WTC11 (cell line): ENCODE results near the gene PLEKHA1. TPM values are rescaled to one million over a fixed set of nuclear protein-coding genes. Genes with fewer than 3 reads are reported as not detected.
A peak's percentile ranks its signal among the peaks of the same experiment; 100 is the strongest.

Experiments used
- ATAC-seq: fragments of 200-7000 bp; cut with Tn5 transposase; 2 replicates; pipeline ENCODE4 v1.10.0; 2021; ENCODE audit warnings: mild to moderate bottlenecking, moderate library complexity
- CTCF ChIA-PET: fragments of 300-600 bp; sonication (Branson Sonifier 250); formaldehyde crosslinking; loops from one replicate; lab custom pipeline; 2021; ENCODE audit warnings: antibody characterized with exemption; lab: Charles Lee
- POLR2A ChIA-PET: fragments of 350-600 bp; sonication (Branson Sonifier 250); formaldehyde crosslinking; loops from one replicate; lab custom pipeline; 2021; ENCODE audit warnings: antibody characterized with exemption; lab: Charles Lee
- DNase-seq: peaks from one replicate; pipeline ENCODE4 v3.0.0; 2021; ENCODE audit warnings: low spot score
- H3K27ac Mint-ChIP-seq: 2 replicates; pipeline ENCODE4 v1.8.0; 2021; ENCODE audit warnings: mixed read lengths
- H3K27me3 Mint-ChIP-seq: 2 replicates; pipeline ENCODE4 v1.8.0; 2021; ENCODE audit warnings: low read depth, mild to moderate bottlenecking, moderate library complexity, mixed read lengths
- H3K36me3 Mint-ChIP-seq: 2 replicates; pipeline ENCODE4 v1.8.0; 2021; ENCODE audit warnings: mixed read lengths
- H3K4me1 Mint-ChIP-seq: 2 replicates; pipeline ENCODE4 v1.8.0; 2022; ENCODE audit warnings: mixed read lengths
- H3K4me3 Mint-ChIP-seq: 2 replicates; pipeline ENCODE4 v1.8.0; 2021; ENCODE audit warnings: mild to moderate bottlenecking, moderate library complexity, mixed read lengths
- H3K9me3 Mint-ChIP-seq: 2 replicates; pipeline ENCODE4 v1.8.0; 2021; ENCODE audit warnings: mixed read lengths
- ATF2 ChIP-seq: sonication (generic); formaldehyde crosslinking; IDR thresholded peaks from 2 replicates; pipeline ENCODE4 v1.8.1; 2022; ENCODE audit warnings: low read depth, missing genetic modification reagents, borderline replicate concordance
- ELF4 ChIP-seq: sonication (generic); formaldehyde crosslinking; IDR thresholded peaks from 2 replicates; pipeline ENCODE4 v1.8.1; 2022; ENCODE audit warnings: low read depth, mild to moderate bottlenecking, moderate library complexity, missing genetic modification reagents
- EMX1 ChIP-seq: fragments of 250-450 bp; sonication (Bioruptor Pico); IDR thresholded peaks from 2 replicates; pipeline ENCODE4 v1.8.0; 2021; ENCODE audit warnings: mild to moderate bottlenecking
- FOXK1 ChIP-seq: sonication (generic); formaldehyde crosslinking; IDR thresholded peaks from 2 replicates; pipeline ENCODE4 v1.8.0; 2022; ENCODE audit warnings: mild to moderate bottlenecking, moderate library complexity, missing genetic modification reagents
- FOXP1 ChIP-seq: sonication (generic); formaldehyde crosslinking; IDR thresholded peaks from 2 replicates; pipeline ENCODE4 v1.8.0; 2022; ENCODE audit warnings: missing genetic modification reagents, mild to moderate bottlenecking, moderate library complexity, borderline replicate concordance
- GABPB1 ChIP-seq: sonication (generic); formaldehyde crosslinking; IDR thresholded peaks from 2 replicates; pipeline ENCODE4 v1.8.1; 2023; ENCODE audit warnings: mild to moderate bottlenecking, missing genetic modification reagents
- MXD4 ChIP-seq: fragments of 250-450 bp; sonication (Bioruptor Pico); IDR thresholded peaks from 2 replicates; pipeline ENCODE4 v1.8.0; 2021; ENCODE audit warnings: mild to moderate bottlenecking, moderate library complexity, borderline replicate concordance
- NR3C1 ChIP-seq: sonication (generic); formaldehyde crosslinking; conservative IDR thresholded peaks from 2 replicates; pipeline ENCODE4 v1.8.1; 2023; ENCODE audit warnings: low read depth, mild to moderate bottlenecking, missing genetic modification reagents
- RORB ChIP-seq: fragments of 250-450 bp; sonication (Bioruptor Pico); IDR thresholded peaks from 2 replicates; pipeline ENCODE4 v1.9.0; 2021; ENCODE audit warnings: mild to moderate bottlenecking
- SOX15 ChIP-seq: fragments of 250-450 bp; sonication (Bioruptor Pico); IDR thresholded peaks from 2 replicates; pipeline ENCODE4 v1.9.0; 2021; ENCODE audit warnings: mild to moderate bottlenecking
- SP1 ChIP-seq: sonication (generic); formaldehyde crosslinking; conservative IDR thresholded peaks from 2 replicates; pipeline ENCODE4 v1.8.1; 2022; ENCODE audit warnings: missing genetic modification reagents
- TP53 ChIP-seq: sonication (generic); formaldehyde crosslinking; IDR thresholded peaks from 2 replicates; pipeline ENCODE4 v1.8.1; 2023; ENCODE audit warnings: mild to moderate bottlenecking, missing genetic modification reagents
- USF2 ChIP-seq: sonication (generic); formaldehyde crosslinking; IDR thresholded peaks from 2 replicates; pipeline ENCODE4 v1.8.1; 2023; ENCODE audit warnings: mild to moderate bottlenecking, missing genetic modification reagents, moderate library complexity
- ZBTB21 ChIP-seq: sonication (generic); formaldehyde crosslinking; IDR thresholded peaks from 2 replicates; pipeline ENCODE4 v1.8.1; 2023; ENCODE audit warnings: mild to moderate bottlenecking, missing genetic modification reagents, borderline replicate concordance
- ZNF138 ChIP-seq: sonication (generic); formaldehyde crosslinking; conservative IDR thresholded peaks from 2 replicates; pipeline ENCODE4 v1.8.1; 2022; ENCODE audit warnings: mild to moderate bottlenecking, moderate library complexity, missing genetic modification reagents
- ZNF396 ChIP-seq: fragments of 250-450 bp; sonication (Bioruptor Pico); IDR thresholded peaks from 2 replicates; pipeline ENCODE4 v1.8.0; 2021; ENCODE audit warnings: mild to moderate bottlenecking, moderate library complexity, borderline replicate concordance
- total RNA-seq: library from RNA; stranded (reverse); gene quantifications from 3 replicates; pipeline ENCODE4 v1.2.3, GENCODE V29; 2021
- TF ChIP-seq, protein P1 (sequence below): fragments of 250-450 bp; sonication (Bioruptor Pico); conservative IDR thresholded peaks from 2 replicates; pipeline ENCODE4 v1.9.0; 2021; ENCODE audit warnings: mild to moderate bottlenecking

Gene PLEKHA1
- total RNA-seq, 1 experiment from 2014 or later = 34.6 TPM

GRCh38 chr10:122338609-122339441 is 35.7 kb upstream of the PLEKHA1 start:
- H3K4me3 Mint-ChIP-seq = no peak overlapping the region
- POLR2A ChIA-PET = no interaction called here
- no peaks in the 10 kb centered on the region for H3K36me3 Mint-ChIP-seq
- 0 out of 2 replicates have a peak, but pooled peaks cover 2% of the 10 kb centered on the region for H3K9me3 Mint-ChIP-seq
- peaks cover 42% of the 10 kb centered on the region for H3K4me1 Mint-ChIP-seq
- H3K27ac Mint-ChIP-seq = no peak overlapping the region
- H3K27me3 Mint-ChIP-seq = no peaks in the 10 kb centered on the region; the same call in 1 of the 2 replicates
- no peak for DNase-seq
- no peak for ATAC-seq
- CTCF ChIA-PET = interaction anchor here (0.7 to 1.1 kb wide), 2 partner anchors 40 to 414 kb away, joined by 3 to 5 read pairs; no protein-coding TSS in a partner anchor
- no peak for TF ChIP-seq SP1 (CRISPR knock-in tag)
- no peak for TF ChIP-seq MXD4 (CRISPR knock-in tag)
- no peak for TF ChIP-seq ELF4 (CRISPR knock-in tag)
- no peak for TF ChIP-seq TP53 (CRISPR knock-in tag)
- no peak for TF ChIP-seq ATF2 (CRISPR knock-in tag)
- no peak for TF ChIP-seq NR3C1 (CRISPR knock-in tag)
- no peak for TF ChIP-seq EMX1 (CRISPR knock-in tag)
- TF ChIP-seq ZBTB21 = no peak
- TF ChIP-seq, protein P1, sequence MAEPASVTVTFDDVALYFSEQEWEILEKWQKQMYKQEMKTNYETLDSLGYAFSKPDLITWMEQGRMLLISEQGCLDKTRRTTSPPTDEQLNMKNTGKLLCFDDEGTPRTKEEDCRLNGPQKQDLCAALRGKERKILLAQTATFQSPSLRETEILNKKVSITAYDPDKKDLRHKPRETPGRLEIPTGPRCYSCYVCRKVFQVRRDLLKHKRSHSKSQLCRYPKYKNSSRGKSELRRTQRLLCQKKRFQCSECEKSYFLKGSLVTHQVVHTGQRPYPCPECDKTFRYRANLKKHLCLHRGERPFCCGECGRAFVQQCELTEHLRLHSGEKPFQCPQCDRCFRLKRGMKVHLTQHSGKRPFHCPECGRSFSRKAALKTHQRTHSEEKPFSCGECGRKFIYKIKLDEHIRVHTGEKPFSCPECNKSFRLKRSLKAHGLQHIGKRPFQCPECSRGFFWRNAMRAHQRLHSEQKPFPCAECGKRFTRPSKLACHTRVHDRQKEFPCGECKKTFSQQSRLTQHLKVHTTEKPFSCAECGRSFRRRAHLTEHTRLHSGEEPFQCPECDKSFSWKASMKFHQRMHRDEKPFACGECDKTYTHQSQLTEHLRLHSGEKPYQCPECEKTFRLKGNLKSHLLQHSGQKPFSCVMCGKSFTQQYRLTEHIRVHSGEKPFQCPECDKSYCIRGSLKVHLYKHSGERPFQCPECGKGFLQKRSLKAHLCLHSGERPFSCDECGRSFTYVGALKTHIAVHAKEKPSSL (CRISPR knock-in tag) = no peak
- no peak for TF ChIP-seq SOX15 (CRISPR knock-in tag)
- TF ChIP-seq FOXK1 = no peak
- no peak for TF ChIP-seq GABPB1 (CRISPR knock-in tag)
- TF ChIP-seq ZNF138 (CRISPR knock-in tag) = no peak

DNA sequence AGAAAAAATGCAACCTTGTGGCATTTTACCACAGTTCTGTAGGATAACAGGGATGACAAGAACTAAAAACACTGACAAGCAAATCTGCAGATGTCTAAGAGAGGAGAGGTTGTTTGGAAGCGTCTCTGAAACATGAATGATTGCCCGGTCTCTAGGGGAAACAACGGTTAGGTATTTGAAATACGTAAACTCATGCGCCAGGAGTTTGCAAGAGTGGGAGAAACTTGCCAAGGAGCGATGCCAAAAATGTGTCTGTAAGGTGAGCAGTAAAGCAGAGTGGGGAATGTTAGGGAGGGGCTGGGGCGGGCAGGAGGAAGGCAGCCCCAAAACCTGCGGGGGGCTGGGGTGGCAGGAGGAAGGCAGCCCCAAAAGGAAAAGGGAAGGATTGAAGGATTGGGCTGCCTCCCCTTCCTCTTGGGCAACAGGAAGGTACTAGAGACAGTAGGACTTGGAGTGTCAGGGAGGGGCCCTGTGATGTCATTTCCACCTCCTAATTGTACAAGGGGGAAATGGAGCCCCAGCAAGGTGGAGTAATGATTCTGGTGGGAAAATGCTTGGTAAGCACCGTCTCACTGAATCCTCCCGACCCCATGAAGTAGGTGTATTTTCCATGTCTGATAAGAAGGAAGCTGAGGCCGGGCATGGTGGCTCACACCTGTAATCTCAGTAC is 33.2 kb upstream of the PLEKHA1 start:
- peak overlapping the region; percentile 59; the same call in 1 of the 2 replicates for H3K27ac Mint-ChIP-seq
- no peak overlapping the region for H3K4me3 Mint-ChIP-seq
- peaks cover 16% of the 10 kb centered on the region for H3K36me3 Mint-ChIP-seq
- CTCF ChIA-PET = interaction anchor here (1.7 kb wide), 1 partner anchor 12 kb away, joined by 4 read pairs; no protein-coding TSS in a partner anchor
- H3K4me1 Mint-ChIP-seq = peaks cover 49% of the 10 kb centered on the region
- peaks cover 9% of the 10 kb centered on the region for H3K27me3 Mint-ChIP-seq
- POLR2A ChIA-PET = no interaction called here
- TF ChIP-seq ZNF396 (CRISPR knock-in tag) (no peak), USF2 (no peak), FOXP1 (CRISPR knock-in tag) (no peak), RORB (CRISPR knock-in tag) (no peak)
- ATAC-seq = no peak
- DNase-seq = no peak
- peaks cover 15% of the 10 kb centered on the region for H3K9me3 Mint-ChIP-seq
